Measurements from ENCODE around the gene FAU.

FAU gene

DNA sequence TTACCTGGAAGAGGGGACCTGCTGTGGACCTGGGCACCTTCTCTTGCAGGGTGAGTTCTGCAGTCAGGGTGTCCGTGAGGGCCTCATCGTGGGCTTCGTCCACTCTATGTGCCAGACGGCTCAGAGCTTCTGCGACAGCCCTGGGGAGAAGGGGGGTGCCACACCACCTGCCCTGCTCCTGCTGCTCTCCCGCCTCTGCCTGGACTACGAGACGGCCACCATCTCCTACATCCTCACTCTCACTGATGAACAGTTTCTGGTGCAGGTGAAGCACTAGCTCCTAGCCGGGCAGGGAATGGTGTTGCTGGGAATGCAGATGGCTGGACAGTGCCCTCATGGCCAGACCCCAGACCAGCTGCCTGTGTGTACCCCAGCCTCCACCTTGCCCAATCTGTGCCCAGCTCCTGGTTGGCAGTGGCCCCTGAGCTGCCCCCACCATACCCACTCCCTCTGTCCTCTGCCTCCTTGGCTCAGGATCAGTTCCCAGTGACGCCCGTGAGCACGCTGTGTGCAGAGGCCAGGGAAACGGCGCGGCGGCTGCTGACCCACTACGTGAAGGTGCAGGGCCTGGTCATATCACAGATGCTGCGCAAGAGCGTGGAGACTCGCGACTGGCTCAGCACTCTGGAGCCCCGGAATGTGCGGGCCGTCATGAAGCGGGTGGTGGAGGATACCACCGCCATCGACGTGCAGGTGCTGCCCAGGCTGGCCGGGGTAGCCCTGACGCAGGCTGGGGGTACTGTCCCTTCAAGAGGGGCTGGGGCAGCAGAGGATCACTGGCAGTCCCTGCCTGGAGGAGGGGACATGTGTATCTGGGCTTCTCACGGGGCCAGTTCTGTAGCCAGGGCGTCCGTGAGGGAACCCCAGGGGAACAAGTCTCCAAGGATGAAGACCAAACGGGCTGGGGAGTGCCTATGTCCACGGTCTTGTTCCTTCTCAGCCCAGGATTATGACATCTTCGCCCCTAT, 12.4 kb downstream of the FAU start:
- peaks cover 67% of the 10 kb centered on the region for H3K36me3 Mint-ChIP-seq
- ATAC-seq (no peak), DNase-seq (ENCODE audit: low spot score in 2 of 2) (no peak)
- H3K4me3 Mint-ChIP-seq, result no peak overlapping the region
- peak overlapping the region; percentile 75 for H3K27ac Mint-ChIP-seq
- H3K9me3 Mint-ChIP-seq, result no peaks in the 10 kb centered on the region
- peaks cover 37% of the 10 kb centered on the region for H3K4me1 Mint-ChIP-seq

DNA sequence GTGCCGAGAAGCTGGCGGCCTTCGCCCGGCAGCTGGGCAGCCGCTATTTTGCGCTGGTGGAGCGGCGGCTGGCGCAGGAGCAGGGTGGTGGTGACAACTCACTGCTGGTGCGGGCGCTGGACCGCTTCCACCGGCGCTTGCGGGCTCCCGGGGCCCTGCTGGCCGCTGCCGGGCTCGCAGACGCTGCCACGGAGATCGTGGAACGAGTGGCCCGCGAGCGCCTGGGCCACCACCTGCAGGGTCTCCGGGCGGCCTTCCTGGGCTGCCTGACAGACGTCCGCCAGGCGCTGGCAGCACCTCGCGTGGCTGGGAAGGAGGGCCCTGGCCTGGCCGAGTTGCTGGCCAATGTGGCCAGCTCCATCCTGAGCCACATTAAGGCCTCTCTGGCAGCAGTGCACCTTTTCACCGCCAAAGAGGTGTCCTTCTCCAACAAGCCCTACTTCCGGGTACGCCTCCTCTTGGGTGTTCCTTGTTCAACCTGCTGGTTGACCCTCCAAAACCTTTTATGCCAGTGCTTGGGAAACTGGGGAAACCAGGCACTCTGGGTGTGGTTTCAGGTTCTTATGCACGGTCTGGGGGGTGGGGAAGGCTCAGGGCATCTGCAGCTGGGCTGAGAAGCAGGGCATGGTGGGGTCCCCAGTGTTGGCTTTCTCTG, 13.3 kb downstream of the FAU start:
- Mint-ChIP-seq H3K9me3 (no peaks in the 10 kb centered on the region), H3K27ac (no peak overlapping the region), H3K36me3 (peaks cover 70% of the 10 kb centered on the region), H3K4me3 (no peak overlapping the region), H3K4me1 (peaks cover 35% of the 10 kb centered on the region)
- no peak for DNase-seq (ENCODE audit: low spot score in 2 of 2)
- no peak for ATAC-seq

DNA sequence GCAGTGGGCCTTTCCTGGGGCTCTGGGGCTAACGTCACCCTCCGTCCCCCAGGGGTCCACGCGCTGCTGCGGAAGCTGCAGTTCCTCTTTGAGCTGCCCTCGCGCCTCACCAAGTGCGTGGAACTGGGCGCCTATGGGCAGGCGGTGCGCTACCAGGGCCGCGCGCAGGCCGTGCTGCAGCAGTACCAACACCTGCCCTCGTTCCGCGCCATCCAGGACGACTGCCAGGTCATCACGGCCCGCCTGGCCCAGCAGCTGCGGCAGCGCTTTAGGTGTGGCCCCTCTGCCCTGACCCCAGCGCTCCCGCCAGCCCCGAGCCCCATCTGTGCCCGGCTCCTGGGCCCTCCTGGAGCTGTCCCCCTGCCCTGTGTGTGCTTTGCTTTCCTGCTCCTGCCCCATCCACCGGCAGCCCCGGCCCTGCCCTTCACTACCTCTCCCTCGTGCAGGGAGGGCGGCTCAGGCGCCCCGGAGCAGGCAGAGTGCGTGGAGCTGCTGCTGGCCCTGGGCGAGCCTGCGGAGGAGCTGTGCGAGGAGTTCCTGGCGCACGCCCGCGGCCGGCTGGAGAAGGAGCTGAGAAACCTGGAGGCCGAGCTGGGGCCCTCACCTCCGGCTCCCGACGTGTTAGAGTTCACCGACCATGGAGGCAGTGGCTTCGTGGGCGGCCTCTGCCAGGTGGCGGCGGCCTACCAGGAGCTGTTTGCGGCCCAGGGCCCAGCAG, 14.0 kb downstream of the FAU start:
- H3K36me3 Mint-ChIP-seq, result peaks cover 72% of the 10 kb centered on the region
- H3K4me3 Mint-ChIP-seq, result no peak overlapping the region
- H3K9me3 Mint-ChIP-seq, result no peaks in the 10 kb centered on the region

DNA sequence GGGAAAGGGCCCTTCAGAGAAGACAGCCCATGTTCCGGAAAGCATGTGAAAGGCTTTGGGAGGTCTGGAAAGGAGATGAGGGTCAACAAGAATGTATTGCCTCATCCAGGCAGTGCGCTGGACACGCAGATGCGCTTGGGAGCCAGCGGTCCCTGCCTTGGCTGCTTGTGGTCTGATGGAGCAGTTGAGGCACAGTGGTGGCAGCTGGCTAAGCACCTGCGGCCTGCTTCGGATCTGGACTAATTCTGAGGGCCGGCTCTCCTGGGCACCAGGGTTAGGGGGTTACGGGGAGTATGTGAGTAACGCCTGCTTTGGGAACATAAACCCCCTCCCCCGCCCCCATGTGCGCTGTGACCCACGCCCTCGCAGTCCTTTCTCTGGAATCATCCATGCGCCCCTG, 14.9 kb downstream of the FAU start:
- Mint-ChIP-seq H3K9me3 (no peaks in the 10 kb centered on the region), H3K27ac (peak overlapping the region; percentile 70), H3K4me1 (peaks cover 21% of the 10 kb centered on the region), H3K36me3 (peaks cover 72% of the 10 kb centered on the region), H3K4me3 (no peak overlapping the region)
- ATAC-seq (no peak), DNase-seq (ENCODE audit: low spot score in 2 of 2) (no peak)

More for the DNA sequence above, 14.0 kb downstream of the FAU start:
- H3K27ac Mint-ChIP-seq, result no peak overlapping the region
- peaks cover 29% of the 10 kb centered on the region for H3K4me1 Mint-ChIP-seq
- DNase-seq (ENCODE audit: low spot score in 2 of 2) (no peak), ATAC-seq (no peak)

DNA sequence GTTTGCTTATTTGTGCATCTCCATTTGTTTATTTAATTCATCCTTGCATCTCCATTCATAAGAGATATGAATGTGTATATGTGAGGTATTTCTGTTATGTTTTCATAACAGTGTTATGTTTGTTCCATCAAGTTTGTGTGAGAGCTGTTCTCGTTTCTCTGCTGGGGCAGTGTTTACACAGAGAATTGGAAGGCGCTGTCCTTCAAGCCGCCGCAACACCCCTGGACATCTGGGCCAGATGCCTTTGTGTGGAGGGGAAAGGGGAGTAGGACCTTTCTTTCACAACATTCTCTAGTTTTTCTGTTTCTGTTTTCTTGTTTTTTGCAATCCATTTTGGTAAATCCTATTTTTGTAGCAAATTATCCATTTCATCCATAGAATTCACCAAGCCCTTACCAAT, 17.3 kb downstream of the FAU start:
- Mint-ChIP-seq H3K4me1 (no peaks in the 10 kb centered on the region), H3K27ac (peak overlapping the region; percentile 70), H3K4me3 (no peak overlapping the region), H3K36me3 (peaks cover 67% of the 10 kb centered on the region), H3K9me3 (no peaks in the 10 kb centered on the region)
- no peak for DNase-seq (ENCODE audit: low spot score in 2 of 2)
- no peak for ATAC-seq

DNA sequence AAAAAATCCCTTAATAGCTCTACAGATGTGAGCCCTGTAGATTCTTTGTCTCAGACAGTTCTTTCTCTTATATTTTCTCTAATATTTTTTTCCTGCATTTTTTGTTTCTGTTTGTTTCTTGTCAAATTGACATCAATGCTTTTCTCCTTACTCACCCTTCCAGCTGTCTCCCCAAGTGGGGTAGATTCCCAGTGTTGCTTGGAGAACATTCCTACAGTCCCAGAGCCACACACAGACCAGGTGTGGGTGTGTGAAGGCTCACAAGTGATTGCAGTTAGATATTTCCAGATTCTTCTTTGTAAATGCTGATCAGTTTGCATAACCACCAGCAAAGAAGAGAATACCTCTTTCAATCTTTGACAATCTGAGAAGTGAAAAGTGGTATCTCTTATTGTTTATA, 18.5 kb downstream of the FAU start:
- ATAC-seq (no peak), DNase-seq (ENCODE audit: low spot score in 2 of 2) (no peak)
- Mint-ChIP-seq H3K27ac (peak overlapping the region; percentile 65), H3K4me1 (no peaks in the 10 kb centered on the region), H3K9me3 (no peaks in the 10 kb centered on the region), H3K36me3 (peaks cover 67% of the 10 kb centered on the region), H3K4me3 (no peak overlapping the region)

DNA sequence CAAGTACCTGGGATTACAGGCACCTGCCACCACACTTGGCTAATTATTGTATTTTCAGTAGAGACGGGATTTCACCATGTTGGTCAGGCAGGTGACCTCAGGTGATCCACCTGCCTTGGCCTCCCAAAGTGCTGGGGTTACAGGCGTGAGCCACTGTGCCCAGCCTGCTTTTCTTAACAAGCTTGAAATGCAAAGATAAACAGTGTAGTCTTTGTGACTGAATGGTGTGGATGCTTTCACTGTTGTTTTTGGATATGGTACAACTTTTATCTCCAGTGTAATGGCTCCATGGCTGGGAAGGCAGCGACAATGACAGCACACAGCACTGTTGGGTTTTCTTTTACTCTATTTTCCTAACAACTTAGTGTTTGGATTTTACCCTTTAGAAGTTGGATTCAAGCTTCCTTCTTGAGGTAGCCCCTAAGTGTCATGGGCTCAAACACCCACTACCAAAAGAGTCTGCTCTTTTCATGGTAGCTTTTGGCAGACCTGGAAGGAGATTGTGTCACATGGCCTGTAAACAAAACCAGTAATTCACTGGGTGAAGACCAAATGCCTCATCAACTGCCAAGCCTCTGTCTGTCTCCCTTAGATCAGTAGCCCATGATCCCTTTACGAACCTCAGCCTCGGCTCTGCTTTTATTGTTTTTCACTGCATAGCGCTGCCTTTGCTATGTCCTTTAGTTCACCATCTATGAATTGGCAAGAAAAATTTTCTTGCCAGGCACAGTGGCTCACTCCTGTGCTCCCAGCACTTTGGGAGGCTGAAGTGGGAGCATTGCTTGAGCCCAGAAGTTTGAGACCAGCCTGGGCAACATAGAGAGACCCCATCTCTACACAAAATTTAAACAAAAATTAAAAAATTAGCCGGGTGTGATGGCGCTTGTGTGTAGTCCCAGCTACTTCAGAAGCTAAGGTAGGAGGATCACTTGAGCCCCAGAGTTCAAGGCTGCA, 19.5 kb downstream of the FAU start:
- DNase-seq (ENCODE audit: low spot score in 2 of 2) (no peak), ATAC-seq (no peak)
- peaks cover 78% of the 10 kb centered on the region for H3K36me3 Mint-ChIP-seq
- no peak overlapping the region for H3K4me3 Mint-ChIP-seq
- H3K9me3 Mint-ChIP-seq, result no peaks in the 10 kb centered on the region
- no peaks in the 10 kb centered on the region for H3K4me1 Mint-ChIP-seq
- H3K27ac Mint-ChIP-seq, result peak overlapping the region; percentile 65

DNA sequence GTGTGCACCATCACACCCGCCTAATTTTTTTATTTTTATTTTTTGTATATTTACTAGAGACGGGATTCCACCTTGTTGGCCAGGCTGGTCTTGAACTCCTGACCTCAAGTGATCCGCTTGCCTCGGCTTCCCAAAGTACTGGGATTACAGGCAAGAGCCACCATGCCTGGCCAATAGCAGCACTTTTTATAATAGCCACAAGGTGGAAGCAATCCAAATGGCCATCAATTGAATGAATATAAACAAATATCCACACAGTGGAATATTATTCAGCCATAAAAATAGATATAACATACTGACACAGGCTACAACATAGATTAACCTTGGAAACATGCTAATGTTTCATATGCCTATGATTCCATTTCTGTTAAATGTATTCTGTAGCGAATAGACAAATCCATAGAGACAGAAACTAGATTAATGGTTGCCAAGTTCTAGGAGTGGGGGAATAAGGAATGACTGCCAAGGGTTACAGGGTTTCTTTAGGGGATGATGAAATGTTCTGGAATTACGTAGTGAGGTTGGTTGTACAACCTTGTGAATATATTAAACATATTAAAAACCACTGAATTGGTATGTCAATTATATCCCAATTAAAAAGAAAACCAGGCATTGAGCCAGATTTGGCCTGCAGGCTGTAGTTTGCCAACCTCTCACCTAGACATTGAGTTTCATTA, 21.1 kb downstream of the FAU start:
- DNase-seq (ENCODE audit: low spot score in 2 of 2) (no peak), ATAC-seq (no peak)
- Mint-ChIP-seq H3K36me3 (peaks cover 87% of the 10 kb centered on the region), H3K4me1 (peaks cover 2% of the 10 kb centered on the region), H3K9me3 (no peaks in the 10 kb centered on the region), H3K27ac (no peak overlapping the region), H3K4me3 (no peak overlapping the region)

DNA sequence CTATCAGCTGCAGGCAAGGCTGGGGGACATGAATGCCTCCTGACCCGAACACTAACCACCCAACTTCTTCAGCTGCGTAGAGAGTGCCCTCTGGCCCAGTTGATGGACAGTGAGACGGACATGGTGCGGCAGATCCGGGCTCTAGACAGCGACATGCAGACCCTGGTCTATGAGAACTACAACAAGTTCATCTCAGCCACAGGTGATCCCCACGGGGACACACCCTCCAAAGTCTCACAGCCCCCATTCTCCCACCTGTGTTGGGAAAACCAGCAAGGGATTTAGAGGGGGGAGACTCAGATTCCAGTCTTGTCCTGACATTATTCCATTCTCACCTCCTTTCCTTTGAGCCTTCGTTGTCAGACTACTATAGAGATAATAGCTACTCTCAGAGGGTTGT, 25.0 kb downstream of the FAU start:
- Mint-ChIP-seq H3K4me3 (peak overlapping the region; percentile 70), H3K27ac (peak overlapping the region; percentile 94), H3K9me3 (no peaks in the 10 kb centered on the region), H3K36me3 (peaks cover 56% of the 10 kb centered on the region), H3K4me1 (peaks cover 5% of the 10 kb centered on the region)
- ATAC-seq (no peak), DNase-seq (ENCODE audit: low spot score in 2 of 2) (no peak)

DNA sequence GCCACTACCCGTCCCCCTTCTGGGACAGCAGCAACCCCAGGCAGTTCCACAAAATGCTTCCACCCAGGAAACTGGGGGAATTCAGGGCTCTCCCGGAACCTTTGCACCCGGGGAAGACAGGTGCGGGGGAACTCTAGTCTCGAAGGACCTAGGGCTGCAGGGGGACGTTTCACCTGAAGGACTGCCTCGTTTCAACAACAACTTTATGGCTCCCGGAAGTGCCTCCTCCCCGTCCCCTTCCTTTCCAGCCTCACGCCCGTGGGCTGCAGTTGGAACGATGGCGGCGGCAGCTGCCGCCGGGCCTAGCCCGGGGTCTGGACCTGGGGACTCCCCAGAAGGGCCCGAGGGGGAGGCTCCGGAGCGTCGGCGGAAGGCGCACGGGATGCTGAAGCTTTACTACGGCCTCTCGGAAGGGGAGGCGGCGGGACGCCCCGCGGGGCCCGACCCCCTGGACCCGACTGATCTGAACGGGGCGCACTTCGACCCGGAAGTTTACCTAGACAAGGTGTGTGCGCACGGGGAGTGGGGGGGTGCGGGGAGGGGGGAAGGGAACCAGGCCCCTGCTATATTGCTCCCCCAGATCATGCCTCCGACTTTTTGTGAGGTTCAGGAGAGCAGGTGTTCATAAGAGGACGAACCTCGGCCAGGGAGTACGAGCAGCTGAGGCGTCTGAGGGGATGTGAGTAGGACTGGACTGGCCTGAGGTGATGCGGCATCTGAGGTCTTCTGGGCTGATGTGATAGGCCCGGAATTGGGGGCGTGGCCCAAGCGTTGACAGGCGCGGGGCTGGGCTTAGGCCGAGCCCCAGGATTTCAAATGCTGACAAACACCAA, 25.7 kb downstream of the FAU start, which contains the start of gene VPS51:
Gene VPS51, plus strand, starts transcription at position 241 of the 833 bp plus-strand sequence. Its CDS starts 37 bp downstream, at position 278.
- H3K27ac Mint-ChIP-seq, result peak within 1 kb of the TSS; percentile 94
- peak; percentile 74 to 92 for DNase-seq (ENCODE audit: low spot score in 2 of 2)
- peaks cover 49% of the 10 kb centered on the region for H3K36me3 Mint-ChIP-seq

DNA sequence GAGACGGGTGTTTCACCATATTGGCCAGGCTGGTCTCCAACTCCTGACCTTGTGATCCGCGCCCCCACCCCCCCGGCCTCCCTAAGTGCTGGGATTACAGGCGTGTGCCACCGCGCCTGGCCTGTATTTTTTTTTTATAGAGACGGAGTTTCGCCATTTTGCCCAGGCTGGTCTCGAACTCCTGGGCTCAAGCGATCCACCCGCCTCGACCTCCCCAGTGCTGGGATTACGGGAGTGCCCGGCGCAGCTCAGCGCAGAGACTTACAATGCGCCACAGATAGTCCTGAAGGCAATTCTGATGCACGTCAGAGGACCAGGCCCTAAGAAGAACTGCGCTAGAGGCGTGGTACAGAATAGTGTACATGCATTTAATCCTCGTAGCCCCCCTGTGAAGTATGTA, 26.5 kb downstream of the FAU start:
- Mint-ChIP-seq H3K4me3 (peak overlapping the region; percentile 70), H3K9me3 (no peaks in the 10 kb centered on the region), H3K36me3 (peaks cover 43% of the 10 kb centered on the region)

More for the DNA sequence above, 25.7 kb downstream of the FAU start, which contains the start of gene VPS51:
- H3K4me1 Mint-ChIP-seq, result peaks cover 5% of the 10 kb centered on the region
- H3K9me3 Mint-ChIP-seq, result no peaks in the 10 kb centered on the region
- ATAC-seq, result peak; percentile 98
- H3K4me3 Mint-ChIP-seq, result peak within 1 kb of the TSS; percentile 70

DNA sequence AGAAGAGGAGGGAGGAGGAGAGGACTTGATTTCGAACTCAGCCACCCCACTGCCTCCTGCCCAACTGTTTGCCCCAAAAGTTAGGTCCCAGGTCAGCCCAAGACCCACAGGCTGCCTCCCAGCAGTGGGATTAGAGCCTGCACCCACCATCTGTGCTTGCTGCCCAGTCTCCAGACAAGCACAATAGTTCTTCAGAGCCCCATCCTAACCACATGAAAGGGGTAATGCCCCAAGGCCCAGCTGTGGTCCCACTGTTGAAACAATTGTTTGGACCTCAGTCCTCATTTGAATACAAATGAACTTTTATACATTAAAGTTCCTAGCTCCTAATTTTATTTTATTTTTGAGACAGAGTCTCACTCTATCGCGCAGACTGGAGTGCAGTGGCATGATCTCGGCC, 31.3 kb downstream of the FAU start:
- peaks cover 4% of the 10 kb centered on the region for H3K4me1 Mint-ChIP-seq
- ATAC-seq (no peak), DNase-seq (ENCODE audit: low spot score in 2 of 2) (no peak)
- H3K27ac Mint-ChIP-seq, result no peak overlapping the region
- H3K36me3 Mint-ChIP-seq, result peaks cover 40% of the 10 kb centered on the region
- H3K4me3 Mint-ChIP-seq, result no peak overlapping the region
- no peaks in the 10 kb centered on the region for H3K9me3 Mint-ChIP-seq

More for the DNA sequence above, 26.5 kb downstream of the FAU start:
- DNase-seq (ENCODE audit: low spot score in 2 of 2), result no peak
- ATAC-seq, result no peak
- Mint-ChIP-seq H3K4me1 (peaks cover 5% of the 10 kb centered on the region), H3K27ac (peak overlapping the region; percentile 94)

DNA sequence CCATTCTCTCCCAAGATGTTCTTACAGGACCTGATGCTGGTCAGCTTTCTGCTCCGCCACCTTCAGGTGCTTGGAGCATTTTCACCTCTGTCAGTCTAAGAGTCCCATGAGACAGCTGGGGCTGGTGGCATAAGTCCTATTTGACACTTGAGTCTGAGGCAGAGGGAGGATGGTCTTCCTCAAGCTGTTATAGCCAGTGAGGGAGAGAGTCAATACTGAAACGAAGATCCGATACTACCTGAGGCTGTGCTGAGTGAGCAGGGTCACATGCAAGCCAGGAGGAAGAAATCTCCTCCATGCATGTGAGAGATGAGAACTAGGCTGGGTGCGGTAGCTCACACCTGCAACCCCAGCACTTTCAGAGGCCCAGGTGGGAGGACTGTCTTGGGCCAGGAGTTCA, 32.3 kb downstream of the FAU start:
- Mint-ChIP-seq H3K27ac (peak overlapping the region; percentile 23), H3K9me3 (no peaks in the 10 kb centered on the region), H3K36me3 (peaks cover 49% of the 10 kb centered on the region), H3K4me3 (no peak overlapping the region), H3K4me1 (peaks cover 12% of the 10 kb centered on the region)
- ATAC-seq, result no peak
- no peak for DNase-seq (ENCODE audit: low spot score in 2 of 2)
